NCI-H524 (cell line): ENCODE measurements around the gene C3orf70.

ENCODE experiments used
- DNase-seq, 2 experiments: peaks; one replicate each; lab custom pipeline; 2025; lab: John Stamatoyannopoulos, UW

C3orf70 gene, protein sequence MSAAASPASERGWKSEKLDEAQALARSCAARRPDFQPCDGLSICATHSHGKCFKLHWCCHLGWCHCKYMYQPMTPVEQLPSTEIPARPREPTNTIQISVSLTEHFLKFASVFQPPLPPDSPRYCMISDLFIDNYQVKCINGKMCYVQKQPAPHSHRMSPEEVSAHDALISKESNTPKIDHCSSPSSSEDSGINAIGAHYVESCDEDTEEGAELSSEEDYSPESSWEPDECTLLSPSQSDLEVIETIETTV

DNA sequence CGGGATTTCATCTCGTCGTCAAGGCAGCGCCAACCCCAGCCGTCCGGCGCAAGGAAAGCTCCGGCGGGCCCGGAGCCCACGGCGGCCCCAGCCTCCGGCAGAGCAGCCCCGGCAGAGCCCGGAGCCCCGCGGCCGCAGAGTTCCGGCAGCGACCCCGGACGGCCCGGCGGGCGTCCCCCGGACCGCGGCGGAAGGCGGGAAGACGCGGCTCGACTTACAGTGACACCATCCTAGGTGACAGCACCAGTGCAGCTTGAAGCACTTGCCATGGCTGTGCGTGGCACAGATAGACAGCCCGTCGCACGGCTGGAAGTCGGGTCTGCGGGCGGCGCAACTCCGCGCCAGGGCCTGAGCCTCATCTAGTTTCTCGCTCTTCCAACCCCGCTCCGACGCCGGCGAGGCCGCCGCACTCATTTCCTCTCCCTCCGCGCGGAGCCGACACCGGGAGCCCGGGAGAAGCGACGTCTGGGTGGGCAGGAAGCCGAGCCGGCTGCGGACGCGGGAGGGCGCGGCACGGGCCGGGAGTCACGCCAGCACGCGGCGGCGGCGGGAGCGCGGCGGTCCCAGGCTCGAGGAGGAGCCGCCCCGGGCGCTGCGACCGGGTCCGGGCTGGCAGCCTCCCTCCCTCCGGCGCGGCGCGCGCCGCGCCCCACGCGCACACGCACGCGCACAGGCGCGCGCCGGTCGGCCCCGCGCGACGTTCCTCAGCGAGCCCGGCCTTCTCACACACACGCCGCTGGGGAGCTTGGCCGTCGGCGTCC lies at the start of gene C3orf70:
TSS of gene C3orf70 (minus strand) at position 651 of the 761 bp plus-strand sequence. CDS start at position 414, 237 bp downstream.
- peak; percentile 46 to 74 for DNase-seq

DNA sequence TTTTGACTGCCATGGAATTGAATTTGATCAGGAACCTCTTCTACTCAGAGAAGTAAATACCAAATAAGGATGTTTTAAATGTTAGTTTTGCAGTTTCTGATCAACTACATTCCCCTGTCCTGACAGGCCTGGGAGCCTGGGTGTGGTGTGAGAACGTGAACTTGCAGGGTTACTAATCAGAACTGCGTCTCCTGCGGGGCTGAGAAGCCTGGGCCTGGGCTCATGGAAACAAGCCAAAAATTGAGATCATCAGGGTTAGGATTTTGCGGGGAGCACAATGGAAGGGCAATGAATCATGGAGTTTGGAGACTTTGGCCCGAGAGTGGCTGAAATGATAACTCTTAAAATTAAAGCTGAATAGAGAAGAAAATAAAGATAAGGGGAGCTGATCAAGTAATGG lies 47.8 kb upstream of the C3orf70 start:
- DNase-seq = no peak

DNA sequence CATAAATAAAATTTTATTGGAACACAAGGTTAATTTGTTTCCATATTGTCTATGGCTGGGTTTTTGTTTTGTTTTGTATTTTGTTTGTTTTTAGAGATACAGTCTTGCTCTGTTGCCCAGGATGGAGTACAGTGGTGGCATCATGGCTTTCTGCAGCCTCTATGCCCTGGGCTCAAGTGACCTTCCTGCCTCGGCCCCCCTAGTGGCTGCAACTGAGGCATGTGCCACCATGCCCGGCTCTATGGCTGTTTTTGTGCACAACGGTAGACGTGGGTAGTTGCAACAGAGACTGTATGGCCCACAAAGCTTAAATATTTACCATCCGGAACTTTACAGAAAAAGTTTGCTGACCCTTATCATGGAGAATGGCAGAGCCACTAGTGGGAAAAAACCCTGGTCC lies 46.8 kb upstream of the C3orf70 start:
- DNase-seq = no peak

DNA sequence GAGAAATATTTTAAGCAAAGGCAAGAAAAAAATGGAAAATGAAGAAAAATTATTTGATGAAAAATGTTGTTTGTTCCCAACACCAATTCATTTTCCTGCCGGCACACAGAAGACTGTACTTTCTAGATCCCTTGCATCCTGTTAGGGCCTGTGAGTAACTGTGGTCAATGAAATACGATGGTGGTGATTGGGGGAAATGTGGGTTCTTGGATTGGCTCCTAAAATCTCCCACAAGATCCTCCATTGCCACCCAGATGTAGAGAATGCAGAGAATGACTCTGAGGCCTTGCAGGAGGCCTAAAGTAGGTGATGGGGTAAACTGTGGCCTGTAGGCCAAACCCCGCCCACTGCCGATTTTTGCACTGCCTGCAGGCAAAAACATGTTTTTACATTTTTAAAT lies 46.3 kb upstream of the C3orf70 start:
- DNase-seq = no peak

DNA sequence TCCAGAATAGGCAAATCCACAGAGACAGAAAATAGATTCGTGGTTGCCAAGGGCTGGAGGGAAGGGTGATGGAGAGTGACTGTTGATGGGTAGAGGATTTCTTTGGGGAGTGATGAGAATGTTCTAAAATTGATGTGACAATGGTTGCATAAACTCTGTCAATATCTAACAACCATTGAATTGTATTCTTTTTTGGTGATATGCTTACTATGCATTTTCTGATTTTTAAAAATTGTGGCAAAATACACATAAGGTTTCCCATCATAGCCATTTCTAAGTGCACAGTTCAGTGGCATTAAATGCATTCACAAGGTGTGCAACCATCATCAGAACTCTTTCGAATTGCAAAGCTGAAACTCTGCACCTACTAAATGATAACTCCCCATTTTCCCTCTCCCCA lies 44.2 kb upstream of the C3orf70 start:
- DNase-seq = no peak

DNA sequence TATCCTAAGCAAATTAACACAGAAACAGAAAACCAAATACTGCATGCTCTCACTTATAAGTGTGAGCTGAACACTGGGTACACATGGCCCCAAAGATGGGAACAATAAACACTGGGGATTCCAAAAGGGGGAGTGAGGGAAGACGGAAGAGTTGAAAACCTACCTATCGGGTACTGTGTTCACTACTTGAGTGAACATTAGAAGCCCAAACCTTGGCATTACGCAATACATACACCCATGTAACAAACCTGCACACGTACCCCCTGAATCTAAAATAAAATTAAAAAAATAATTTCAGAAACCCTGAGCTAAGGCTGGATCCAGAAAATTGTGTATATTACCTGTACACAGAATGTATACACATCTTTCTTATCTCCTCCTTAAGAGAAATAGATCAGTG lies 42.8 kb upstream of the C3orf70 start:
- no peak for DNase-seq

DNA sequence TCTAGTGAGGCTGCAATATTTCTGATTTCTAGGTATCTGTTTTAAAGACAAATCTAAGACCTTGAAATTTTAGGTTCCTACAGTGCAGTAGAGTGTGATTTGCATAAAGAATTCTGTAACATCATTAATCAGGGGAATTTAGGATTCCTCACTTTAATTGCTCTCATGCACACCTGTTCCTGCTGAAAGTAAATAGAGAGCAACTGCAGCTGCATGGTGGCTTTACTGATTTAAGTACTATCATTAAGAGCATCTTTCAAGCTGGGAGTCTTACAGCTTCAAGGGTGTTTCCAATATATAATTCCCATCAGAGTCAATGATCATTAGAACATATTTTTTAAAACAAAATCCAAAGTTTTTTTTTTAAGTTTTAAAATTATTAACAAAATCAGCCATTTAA lies 36.0 kb upstream of the C3orf70 start:
- DNase-seq = peak; percentile 84 to 88

DNA sequence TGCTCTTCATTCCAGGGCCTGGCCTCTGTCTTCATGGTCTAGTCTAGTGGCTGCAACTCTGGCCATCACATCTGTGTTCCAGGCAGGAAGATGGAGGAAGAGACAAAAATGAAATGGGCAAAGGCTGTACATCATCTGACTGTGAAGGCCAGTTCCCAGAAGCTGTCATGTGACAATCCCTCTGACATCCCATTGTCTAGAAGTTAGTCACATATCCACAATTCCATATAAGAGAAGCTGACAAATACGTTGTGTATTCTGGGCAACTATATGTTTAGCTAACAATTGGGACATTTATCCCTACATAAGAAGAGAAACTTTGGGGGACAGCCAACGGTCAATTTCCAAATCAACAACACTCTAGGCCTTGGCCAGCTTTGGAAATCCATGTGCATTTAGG lies 34.5 kb upstream of the C3orf70 start:
- no peak for DNase-seq

DNA sequence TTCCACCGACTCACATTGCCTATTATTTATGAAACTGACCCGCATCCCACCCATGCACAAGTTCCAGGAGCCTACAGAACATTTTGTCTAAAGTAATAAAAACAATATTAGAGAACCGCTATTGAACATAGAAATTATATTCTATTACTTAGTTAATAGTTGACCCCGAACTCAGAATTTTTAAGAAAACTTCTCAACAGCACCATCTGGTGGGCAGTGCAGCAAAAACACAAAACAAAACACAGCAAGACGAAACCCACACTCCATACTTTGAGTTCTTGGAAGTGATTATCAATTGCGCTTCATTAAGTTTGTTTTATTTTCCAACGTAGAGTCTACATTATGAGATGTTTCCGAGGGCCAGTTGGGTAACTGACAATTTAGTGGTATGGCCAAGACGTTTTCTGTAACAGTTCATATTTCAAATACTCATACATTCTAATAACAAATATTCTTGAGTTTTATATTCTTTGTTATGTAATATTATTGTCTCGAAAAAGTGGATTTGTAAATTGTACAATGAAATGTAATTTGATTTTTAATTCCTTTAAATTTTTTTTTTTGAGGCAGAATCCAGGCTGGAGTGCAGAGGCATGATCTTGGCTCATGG lies 24.0 kb upstream of the C3orf70 start:
- peak; percentile 17 to 60 for DNase-seq

DNA sequence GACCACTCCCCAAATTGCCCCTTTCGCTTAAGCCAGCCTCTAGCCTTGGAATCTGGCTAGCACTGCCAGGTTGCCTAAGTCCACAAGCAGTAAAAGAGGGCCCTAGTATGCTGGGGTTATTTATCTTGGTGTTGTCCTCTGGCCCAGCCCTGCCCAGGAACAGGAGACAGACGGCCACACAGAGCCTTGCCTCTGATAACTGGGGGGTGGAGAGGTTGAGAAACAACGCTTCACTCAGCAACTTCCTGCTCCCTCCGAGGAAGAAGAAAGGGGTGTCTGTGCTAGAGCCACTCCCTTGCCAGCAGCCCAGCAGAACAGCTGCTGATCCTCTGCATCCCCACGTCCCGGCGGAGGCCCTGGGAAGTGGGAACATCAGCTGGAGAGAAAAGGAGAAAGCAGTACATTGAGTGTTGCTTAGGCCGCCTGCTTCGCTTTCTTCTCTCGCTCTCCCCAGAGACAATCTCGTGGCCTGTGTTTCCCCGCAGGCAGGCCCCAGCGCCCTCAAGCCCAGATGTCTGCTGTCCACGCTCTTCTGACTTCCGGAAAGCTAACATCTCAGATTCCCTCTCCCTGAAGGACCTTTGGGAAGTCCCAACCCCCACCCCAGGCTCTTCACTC lies 22.6 kb upstream of the C3orf70 start:
- peak; percentile 57 to 79 for DNase-seq

DNA sequence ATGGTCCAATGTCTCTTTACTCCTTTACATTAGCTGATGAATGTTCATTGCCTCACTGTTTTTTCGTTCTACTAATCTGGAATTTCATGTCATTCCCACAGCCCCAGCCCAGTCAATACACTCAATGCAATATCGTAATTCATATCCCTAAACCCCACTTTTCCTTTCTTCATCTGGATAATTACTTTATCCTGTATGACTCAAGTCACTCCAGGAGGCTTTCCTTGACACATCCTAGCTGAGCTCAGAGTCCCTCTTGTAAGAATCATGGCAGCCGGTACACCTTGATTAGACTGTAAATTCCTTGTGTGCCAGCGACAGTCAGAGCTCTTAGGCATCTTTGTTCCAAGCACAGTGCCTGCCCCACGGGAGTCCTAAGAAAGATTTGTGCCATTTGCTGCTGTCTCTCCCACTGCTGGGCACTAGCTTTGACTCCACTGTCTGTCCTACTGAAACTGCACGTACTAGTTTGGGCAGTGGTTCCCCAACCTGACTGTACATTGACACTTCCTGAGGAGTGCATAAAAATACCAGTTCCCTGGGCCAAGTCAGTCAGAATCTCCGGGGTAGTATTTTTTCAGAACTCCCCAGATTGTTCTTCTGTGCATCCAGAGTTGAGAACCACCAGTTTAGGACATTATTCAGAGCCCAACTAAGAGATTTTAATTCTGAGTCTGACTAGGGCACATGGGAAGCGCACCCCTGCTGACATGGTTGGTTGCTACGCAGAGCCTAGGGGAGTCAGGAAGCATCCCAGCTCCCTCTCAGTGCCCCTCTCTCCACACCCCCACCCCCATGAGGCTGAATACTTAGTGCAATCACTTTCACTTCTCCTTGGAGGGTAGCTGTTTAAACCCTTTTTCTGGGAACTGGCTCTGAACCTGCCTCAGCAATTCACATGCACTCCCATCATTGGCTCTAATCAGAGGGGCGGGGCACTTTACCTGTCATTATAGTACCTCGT lies 19.5 kb upstream of the C3orf70 start:
- DNase-seq = no peak

DNA sequence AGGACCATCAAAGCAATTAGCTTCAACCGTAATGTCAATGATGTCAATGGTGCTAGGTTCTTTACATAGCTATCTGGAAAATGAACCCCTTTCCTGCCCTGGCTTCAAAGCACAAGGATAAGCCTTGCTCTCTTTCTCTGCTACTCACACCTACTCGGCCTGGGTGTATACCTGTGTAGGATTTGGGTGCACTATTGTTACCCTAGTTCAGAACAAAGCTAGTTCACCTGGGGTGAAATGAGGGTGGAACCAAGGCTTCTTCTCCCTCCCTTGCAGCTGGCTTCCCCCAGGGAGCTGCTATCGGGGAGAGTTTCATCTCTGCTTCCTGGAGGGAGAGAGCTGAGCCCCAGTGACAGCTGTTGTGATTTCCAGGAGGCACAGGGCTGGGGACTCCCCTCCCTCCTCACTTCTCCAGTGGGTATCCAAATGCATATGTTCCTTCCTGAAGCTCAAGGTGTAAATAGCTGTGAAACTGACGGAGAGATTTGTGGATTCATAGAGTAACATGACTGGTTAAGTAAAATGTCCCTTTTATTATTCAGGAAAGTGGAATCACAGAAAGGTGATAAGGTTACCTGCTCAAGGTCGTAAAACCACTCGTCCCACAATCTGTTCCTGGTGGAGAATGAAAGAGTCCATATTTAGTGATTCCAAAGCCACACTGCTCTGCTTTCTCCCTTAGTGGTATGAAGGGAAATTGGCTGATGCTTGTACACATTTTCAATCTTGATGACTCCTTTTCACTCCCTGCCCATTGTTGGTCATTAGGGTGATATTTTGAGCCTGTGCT lies 11.8 kb upstream of the C3orf70 start:
- peak; percentile 84 to 90 for DNase-seq

DNA sequence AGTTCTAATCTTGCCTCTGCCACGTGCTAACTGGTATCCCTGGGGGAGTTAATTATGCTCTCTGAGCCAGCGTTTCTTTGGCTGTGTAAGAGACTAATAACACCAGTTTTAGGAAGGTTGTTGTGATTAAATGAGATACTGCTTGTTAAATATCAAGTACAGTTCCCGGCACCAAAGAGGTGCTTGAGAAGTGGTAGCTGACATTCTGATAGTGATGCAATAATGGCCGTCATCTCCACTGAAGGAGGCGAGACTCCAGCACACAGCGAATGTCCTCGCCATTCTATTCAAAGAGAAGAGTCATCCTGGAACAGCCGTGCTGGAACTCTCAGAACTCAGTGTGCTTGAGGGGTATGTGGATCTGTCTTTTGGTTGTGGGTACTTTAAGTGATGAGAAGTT lies 9.8 kb upstream of the C3orf70 start:
- DNase-seq = no peak

DNA sequence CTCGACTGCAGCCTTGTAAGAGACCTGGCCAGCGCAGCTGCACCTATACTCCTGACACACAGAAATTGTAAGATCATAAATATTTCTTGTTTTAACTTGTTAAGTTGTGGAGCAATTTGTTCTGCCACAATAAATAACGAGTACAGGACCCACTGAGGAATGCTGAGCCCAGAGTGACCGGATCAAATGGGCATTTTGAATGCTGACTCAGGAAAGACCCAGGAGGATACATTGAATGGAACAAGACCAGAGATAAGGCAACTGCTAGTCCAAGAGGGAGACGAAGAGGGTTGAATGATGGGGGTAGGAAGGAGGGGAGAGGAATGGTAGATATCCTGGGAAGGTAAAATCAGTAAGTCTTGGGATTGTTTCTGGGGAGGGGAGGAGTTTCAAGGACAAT lies 8.9 kb upstream of the C3orf70 start:
- no peak for DNase-seq

DNA sequence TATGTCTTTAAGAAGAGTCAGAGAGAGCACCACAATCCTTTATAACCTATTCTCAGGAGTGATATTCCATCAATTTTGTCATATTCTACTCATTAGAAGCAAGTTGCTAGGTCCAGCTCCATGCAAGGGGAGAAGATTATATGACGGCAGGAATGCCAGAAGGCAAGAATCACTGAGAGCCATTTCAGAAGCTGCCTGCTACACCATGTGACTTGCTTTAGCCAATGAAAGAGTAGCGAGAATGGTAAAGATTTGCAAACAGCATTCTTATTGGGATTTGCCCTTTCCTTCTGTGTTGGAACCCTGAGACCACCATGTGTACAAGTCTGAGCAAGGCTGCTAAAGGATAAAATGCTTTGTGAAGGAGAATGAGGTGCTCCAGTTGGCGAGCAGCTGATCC lies 4.5 kb upstream of the C3orf70 start:
- DNase-seq = no peak

DNA sequence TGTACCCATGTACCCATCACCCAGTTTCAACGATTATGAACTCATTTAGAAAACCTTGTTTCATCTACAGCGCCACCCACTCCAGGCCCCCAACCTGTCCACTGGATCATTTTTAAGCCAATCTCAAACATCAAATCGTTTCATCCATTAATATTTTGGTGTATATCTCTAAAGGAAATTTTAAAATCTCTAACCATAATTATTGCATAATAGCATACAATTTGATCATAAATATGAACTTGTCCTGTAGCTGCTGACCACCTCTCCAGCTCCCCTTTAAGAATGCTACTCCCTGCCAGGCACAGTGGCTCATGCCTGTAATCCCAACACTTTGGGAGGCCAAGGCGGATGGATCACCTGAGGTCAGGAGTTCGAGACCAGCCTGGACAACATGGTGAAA lies 2.8 kb upstream of the C3orf70 start:
- DNase-seq = no peak

DNA sequence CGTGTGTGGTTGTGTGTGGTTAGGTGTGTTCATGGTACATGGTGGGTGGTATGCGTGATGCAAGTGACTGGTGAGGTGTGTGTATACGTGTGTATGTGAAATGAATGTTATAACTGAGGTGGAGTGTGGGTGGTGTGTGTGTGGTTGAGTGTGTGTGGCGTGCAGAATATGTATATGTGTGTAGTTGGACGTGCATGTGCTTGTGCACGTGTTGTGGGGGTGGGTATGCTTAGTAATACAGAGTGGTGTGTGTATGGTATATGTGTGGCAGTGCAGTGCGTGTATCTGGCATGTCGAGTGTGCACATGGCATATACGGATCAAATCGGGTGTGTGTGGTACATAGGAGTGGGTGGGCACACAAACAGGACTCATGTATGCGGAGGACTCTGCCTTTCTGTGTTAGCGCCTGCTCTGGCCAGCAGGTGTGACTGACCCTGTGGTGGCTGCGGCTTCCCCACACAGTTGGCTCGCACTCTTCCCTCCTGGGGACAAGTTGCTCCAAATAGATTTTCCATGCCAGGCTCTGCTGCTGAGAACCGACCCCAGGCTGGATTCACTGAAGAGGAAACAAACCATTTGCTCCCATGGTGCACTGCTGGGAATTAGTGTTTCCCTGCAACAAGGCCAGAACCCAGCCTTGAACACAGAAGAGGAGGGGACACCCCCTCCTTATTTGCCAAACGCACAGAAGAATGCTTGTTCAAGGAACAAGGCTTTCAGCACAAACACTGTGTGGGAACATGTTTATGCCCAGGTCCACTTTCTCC lies 1.2 kb upstream of the C3orf70 start:
- DNase-seq = no peak

DNA sequence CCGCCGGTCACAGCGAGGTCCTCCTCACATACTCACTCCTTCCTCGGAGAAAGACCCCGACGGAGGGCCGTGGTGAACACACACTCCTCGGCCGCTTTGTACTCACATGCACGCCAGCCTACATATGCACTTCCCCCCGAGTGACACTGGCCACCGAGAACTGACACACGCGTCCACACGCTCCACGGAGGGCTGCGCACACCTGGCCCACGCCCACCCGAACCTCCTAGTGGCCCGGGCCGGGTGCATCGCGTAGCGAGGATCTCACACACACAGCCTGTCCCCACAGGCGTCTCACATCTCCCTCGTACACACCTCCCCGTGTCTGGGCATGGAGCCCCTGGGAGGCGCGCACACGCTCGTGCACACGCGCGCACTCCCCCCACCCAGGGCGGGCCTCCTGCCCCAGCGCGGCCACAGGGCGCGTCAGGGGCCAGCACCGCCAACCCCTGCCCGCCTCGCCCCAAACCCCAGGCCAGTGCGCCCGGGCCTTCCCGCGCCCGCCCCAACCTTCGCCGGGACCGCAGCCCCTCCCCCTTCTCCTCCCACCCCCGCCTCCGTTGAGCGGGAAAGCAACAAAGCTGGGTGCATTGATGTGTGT lies 411 bp upstream of the C3orf70 start:
- no peak for DNase-seq

DNA sequence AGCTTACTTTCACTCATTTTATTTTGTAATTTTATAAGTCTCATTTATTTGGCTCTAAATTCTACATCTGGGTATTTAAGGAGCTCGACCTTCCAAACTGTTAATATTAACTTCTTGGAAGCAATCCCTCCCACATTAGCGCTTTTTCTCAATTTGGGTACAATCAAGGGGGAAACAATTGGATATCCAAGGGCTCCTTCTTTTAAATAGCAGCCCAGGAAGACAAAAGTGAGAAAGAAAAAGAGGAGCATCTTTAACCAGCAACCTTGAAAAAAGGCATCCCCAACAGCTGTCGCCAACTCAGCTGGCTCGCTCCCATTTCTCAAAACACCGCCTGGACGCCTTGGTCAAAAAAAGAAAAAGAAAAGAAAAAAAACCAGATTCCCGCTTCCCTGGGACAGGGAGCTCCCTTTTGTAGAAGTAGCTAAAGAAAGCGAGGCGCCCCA lies 873 bp downstream of the C3orf70 start:
- no peak for DNase-seq
